ENCODE results near the gene CPNE5. TPM values are rescaled to one million over a fixed set of nuclear protein-coding genes. Genes with fewer than 3 reads are reported as not detected.

CPNE5 gene
- total and polyA plus RNA-seq, 9 of the 15 experiments (the other 6 are each of a cell fraction or from before 2014, with no cell fraction given): 0.14 to 1.0 (median 0.46) TPM; not detected in 2

GRCh38 chr6:36820700-36821580 lies 18.3 kb downstream of the CPNE5 start (continued):
- no peak for TF ChIP-seq TCFL5 (CRISPR knock-in tag; conservative IDR thresholded peaks at IDR 0.05)
- no peak for TF ChIP-seq THRA (IDR thresholded peaks at IDR 0.05)
- TF ChIP-seq SOX6 (IDR thresholded peaks at IDR 0.05): 0 out of 2 replicates have a peak, but pooled peaks have one; percentile 13
- no peak; the same call in 1 of the 2 replicates for TF ChIP-seq CBFA2T3 (IDR thresholded peaks at IDR 0.05)
- no peak for TF ChIP-seq KLF1 (tag; IDR thresholded peaks at IDR 0.05)
- 0 out of 2 replicates have a peak, but pooled peaks have one; percentile 34 for TF ChIP-seq TEAD4 (IDR thresholded peaks at IDR 0.05; ENCODE audit: low read length)
- no peak for TF ChIP-seq TEAD4 (CRISPR knock-in tag; IDR thresholded peaks at IDR 0.05; ENCODE audit: borderline replicate concordance)
- TF ChIP-seq SMARCB1 (IDR thresholded peaks at IDR 0.05; ENCODE audit: insufficient read length, low read depth): no peak
- TF ChIP-seq, protein P1, sequence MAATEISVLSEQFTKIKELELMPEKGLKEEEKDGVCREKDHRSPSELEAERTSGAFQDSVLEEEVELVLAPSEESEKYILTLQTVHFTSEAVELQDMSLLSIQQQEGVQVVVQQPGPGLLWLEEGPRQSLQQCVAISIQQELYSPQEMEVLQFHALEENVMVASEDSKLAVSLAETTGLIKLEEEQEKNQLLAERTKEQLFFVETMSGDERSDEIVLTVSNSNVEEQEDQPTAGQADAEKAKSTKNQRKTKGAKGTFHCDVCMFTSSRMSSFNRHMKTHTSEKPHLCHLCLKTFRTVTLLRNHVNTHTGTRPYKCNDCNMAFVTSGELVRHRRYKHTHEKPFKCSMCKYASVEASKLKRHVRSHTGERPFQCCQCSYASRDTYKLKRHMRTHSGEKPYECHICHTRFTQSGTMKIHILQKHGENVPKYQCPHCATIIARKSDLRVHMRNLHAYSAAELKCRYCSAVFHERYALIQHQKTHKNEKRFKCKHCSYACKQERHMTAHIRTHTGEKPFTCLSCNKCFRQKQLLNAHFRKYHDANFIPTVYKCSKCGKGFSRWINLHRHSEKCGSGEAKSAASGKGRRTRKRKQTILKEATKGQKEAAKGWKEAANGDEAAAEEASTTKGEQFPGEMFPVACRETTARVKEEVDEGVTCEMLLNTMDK (IDR thresholded peaks at IDR 0.05; ENCODE audit: borderline replicate concordance, insufficient read depth, low read depth, low read length, poor library complexity, severe bottlenecking): no peak
- no peak for TF ChIP-seq TARDBP (IDR thresholded peaks at IDR 0.05)
- TF ChIP-seq ZKSCAN8 (CRISPR knock-in tag; IDR thresholded peaks at IDR 0.05): peak; percentile 69; the same call in 1 of the 2 replicates
- no peak for TF ChIP-seq ZBTB1 (CRISPR knock-in tag; IDR thresholded peaks at IDR 0.05; ENCODE audit: borderline replicate concordance, low read depth)
- TF ChIP-seq, protein P2, sequence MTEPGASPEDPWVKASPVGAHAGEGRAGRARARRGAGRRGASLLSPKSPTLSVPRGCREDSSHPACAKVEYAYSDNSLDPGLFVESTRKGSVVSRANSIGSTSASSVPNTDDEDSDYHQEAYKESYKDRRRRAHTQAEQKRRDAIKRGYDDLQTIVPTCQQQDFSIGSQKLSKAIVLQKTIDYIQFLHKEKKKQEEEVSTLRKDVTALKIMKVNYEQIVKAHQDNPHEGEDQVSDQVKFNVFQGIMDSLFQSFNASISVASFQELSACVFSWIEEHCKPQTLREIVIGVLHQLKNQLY (CRISPR knock-in tag; conservative IDR thresholded peaks at IDR 0.05): no peak
- TF ChIP-seq GTF2A2 (tag; IDR thresholded peaks at IDR 0.05): no peak
- no peak for TF ChIP-seq ZNF780A (CRISPR knock-in tag; IDR thresholded peaks at IDR 0.05)
- TF ChIP-seq ZNF174 (CRISPR knock-in tag; IDR thresholded peaks at IDR 0.05): no peak
- no peak for TF ChIP-seq MIER1 (IDR thresholded peaks at IDR 0.05; ENCODE audit: low read depth)
- no peak for TF ChIP-seq ZNF146 (CRISPR knock-in tag; IDR thresholded peaks at IDR 0.05; ENCODE audit: unreplicated experiment)
